Measurements from ENCODE around the gene MBNL2.

- TF ChIP-seq CTCF (conservative IDR thresholded peaks at IDR 0.05; ENCODE audit: low read depth in 2 of 2) (no peak), CREB1 (CRISPR knock-in tag; IDR thresholded peaks at IDR 0.05; ENCODE audit: low read depth) (no peak), EZH2 (IDR thresholded peaks at IDR 0.05; ENCODE audit: low read depth, unreplicated experiment) (no peak), EZH2phosphoT487 (IDR thresholded peaks at IDR 0.05; ENCODE audit: unreplicated experiment) (no peak), ZNF114 (CRISPR knock-in tag; IDR thresholded peaks at IDR 0.05) (no peak), JUNB (IDR thresholded peaks at IDR 0.05; ENCODE audit: unreplicated experiment) (no peak), ZNF462 (CRISPR knock-in tag; IDR thresholded peaks at IDR 0.05) (no peak), REST (IDR thresholded peaks at IDR 0.05; ENCODE audit: unreplicated experiment) (no peak)
Observed at GRCh38 chr13:97339988-97340749, 118.0 kb downstream of the MBNL2 start.
